ENCODE results near the gene NEUROG2.

DNA sequence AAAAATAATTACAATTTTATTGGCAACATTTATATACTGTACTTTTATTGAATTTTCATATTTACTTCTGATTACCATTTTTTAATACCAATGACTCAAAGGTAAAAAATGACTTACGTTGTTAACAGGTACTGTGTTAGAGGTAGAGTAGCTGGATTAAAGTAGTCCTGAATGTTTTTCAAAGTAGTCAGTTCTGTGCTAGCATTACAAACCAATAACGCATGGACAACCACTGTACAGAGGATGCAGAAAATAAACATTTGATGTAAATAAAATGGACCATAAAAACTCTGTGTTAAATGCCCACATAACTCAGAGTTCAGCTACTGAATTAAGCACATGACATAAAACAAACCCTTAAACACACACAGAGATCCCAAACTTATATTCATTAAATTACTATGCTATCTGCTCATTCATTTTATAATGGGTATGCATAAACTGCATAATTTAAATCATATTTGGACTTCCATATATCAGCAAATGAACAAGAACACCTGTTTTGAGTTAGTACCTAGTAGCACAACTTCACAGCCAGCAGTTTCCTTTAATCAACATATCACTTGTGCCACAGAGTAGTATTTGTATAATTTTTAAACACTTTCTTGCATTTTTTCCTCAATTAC lies 46.4 kb upstream of the NEUROG2 start:
- no peak for TF ChIP-seq ARNTL (CRISPR knock-in tag; IDR thresholded peaks at IDR 0.05; ENCODE audit: borderline replicate concordance, low read depth)
- 0 out of 2 replicates have a peak, but pooled peaks have one; percentile 17 for TF ChIP-seq TCF4 (CRISPR knock-in tag; IDR thresholded peaks at IDR 0.05; ENCODE audit: borderline replicate concordance)
- TF ChIP-seq, protein P1, sequence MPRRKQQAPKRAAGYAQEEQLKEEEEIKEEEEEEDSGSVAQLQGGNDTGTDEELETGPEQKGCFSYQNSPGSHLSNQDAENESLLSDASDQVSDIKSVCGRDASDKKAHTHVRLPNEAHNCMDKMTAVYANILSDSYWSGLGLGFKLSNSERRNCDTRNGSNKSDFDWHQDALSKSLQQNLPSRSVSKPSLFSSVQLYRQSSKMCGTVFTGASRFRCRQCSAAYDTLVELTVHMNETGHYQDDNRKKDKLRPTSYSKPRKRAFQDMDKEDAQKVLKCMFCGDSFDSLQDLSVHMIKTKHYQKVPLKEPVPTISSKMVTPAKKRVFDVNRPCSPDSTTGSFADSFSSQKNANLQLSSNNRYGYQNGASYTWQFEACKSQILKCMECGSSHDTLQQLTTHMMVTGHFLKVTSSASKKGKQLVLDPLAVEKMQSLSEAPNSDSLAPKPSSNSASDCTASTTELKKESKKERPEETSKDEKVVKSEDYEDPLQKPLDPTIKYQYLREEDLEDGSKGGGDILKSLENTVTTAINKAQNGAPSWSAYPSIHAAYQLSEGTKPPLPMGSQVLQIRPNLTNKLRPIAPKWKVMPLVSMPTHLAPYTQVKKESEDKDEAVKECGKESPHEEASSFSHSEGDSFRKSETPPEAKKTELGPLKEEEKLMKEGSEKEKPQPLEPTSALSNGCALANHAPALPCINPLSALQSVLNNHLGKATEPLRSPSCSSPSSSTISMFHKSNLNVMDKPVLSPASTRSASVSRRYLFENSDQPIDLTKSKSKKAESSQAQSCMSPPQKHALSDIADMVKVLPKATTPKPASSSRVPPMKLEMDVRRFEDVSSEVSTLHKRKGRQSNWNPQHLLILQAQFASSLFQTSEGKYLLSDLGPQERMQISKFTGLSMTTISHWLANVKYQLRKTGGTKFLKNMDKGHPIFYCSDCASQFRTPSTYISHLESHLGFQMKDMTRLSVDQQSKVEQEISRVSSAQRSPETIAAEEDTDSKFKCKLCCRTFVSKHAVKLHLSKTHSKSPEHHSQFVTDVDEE (CRISPR knock-in tag; IDR thresholded peaks at IDR 0.05) = no peak
- TF ChIP-seq ZC3H10 (CRISPR knock-in tag; IDR thresholded peaks at IDR 0.05) = no peak
- no peak for TF ChIP-seq RARB (CRISPR knock-in tag; IDR thresholded peaks at IDR 0.05)
- TF ChIP-seq, protein P2, sequence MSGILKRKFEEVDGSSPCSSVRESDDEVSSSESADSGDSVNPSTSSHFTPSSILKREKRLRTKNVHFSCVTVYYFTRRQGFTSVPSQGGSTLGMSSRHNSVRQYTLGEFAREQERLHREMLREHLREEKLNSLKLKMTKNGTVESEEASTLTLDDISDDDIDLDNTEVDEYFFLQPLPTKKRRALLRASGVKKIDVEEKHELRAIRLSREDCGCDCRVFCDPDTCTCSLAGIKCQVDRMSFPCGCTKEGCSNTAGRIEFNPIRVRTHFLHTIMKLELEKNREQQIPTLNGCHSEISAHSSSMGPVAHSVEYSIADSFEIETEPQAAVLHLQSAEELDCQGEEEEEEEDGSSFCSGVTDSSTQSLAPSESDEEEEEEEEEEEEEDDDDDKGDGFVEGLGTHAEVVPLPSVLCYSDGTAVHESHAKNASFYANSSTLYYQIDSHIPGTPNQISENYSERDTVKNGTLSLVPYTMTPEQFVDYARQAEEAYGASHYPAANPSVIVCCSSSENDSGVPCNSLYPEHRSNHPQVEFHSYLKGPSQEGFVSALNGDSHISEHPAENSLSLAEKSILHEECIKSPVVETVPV (CRISPR knock-in tag; IDR thresholded peaks at IDR 0.05) = no peak
- TF ChIP-seq, protein P3, sequence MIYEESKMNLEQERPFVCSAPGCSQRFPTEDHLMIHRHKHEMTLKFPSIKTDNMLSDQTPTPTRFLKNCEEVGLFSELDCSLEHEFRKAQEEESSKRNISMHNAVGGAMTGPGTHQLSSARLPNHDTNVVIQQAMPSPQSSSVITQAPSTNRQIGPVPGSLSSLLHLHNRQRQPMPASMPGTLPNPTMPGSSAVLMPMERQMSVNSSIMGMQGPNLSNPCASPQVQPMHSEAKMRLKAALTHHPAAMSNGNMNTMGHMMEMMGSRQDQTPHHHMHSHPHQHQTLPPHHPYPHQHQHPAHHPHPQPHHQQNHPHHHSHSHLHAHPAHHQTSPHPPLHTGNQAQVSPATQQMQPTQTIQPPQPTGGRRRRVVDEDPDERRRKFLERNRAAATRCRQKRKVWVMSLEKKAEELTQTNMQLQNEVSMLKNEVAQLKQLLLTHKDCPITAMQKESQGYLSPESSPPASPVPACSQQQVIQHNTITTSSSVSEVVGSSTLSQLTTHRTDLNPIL (CRISPR knock-in tag; IDR thresholded peaks at IDR 0.05; ENCODE audit: low read depth) = no peak
- TF ChIP-seq SNAI2 (CRISPR knock-in tag; IDR thresholded peaks at IDR 0.05) = no peak
- no peak for TF ChIP-seq ZFP30 (CRISPR knock-in tag; IDR thresholded peaks at IDR 0.05)
- no peak for TF ChIP-seq PATZ1 (CRISPR knock-in tag; IDR thresholded peaks at IDR 0.05; ENCODE audit: borderline replicate concordance)

Measured in SK-N-SH treated with all-trans-retinoic acid at 6 μM for 48 hours (cell line).